ENCODE data around the gene TGFBR2. TPM values are rescaled to one million over a fixed set of nuclear protein-coding genes. Genes with fewer than 3 reads are reported as not detected.

Gene TGFBR2
- total RNA-seq, 1 experiment from 2014 or later = 103 TPM

GRCh38 chr3:30664884-30665283, 58.5 kb downstream of the TGFBR2 start:
- Mint-ChIP-seq H3K4me3 (ENCODE audit: unreplicated experiment) (no peak overlapping the region), H3K4me1 (ENCODE audit: insufficient read depth, unreplicated experiment) (peaks cover 17% of the 10 kb centered on the region), H3K36me3 (ENCODE audit: insufficient read depth, unreplicated experiment) (peaks cover 96% of the 10 kb centered on the region), H3K9me3 (ENCODE audit: unreplicated experiment) (no peaks in the 10 kb centered on the region), H3K27ac (ENCODE audit: low read depth, unreplicated experiment) (no peak overlapping the region), H3K27me3 (ENCODE audit: insufficient read depth, unreplicated experiment) (no peaks in the 10 kb centered on the region)
- intact Hi-C loops (cut with micrococcal nuclease) = no loop called here
- TF ChIP-seq CTCF (IDR thresholded peaks at IDR 0.05; ENCODE audit: unreplicated experiment) = no peak
- no TSS peak for BruUV-seq (replicated peaks)
- CTCF ChIA-PET = interaction anchor here (0.9 kb wide), 1 partner anchor 9 kb away, joined by 3 read pairs; no protein-coding TSS in a partner anchor
- no peak for DNase-seq (ENCODE audit: unreplicated experiment)
- POLR2A ChIA-PET = no interaction called here

GRCh38 chr3:30665539-30665938, 59.1 kb downstream of the TGFBR2 start:
- ChIA-PET CTCF (no interaction called here), POLR2A (interaction anchor here (0.6 kb wide), 1 partner anchor 18 kb away, joined by 3 read pairs; no protein-coding TSS in a partner anchor)
- Mint-ChIP-seq H3K36me3 (ENCODE audit: insufficient read depth, unreplicated experiment) (peaks cover 96% of the 10 kb centered on the region), H3K27me3 (ENCODE audit: insufficient read depth, unreplicated experiment) (no peaks in the 10 kb centered on the region), H3K27ac (ENCODE audit: low read depth, unreplicated experiment) (no peak overlapping the region), H3K4me1 (ENCODE audit: insufficient read depth, unreplicated experiment) (peaks cover 16% of the 10 kb centered on the region), H3K9me3 (ENCODE audit: unreplicated experiment) (no peaks in the 10 kb centered on the region), H3K4me3 (ENCODE audit: unreplicated experiment) (no peak overlapping the region)
- TF ChIP-seq CTCF (IDR thresholded peaks at IDR 0.05; ENCODE audit: unreplicated experiment) = no peak
- intact Hi-C loops (cut with micrococcal nuclease) = no loop called here
- no TSS peak for BruUV-seq (replicated peaks)
- no peak for DNase-seq (ENCODE audit: unreplicated experiment)

- H3K4me1 Mint-ChIP-seq (ENCODE audit: insufficient read depth, unreplicated experiment) = peaks cover 6% of the 10 kb centered on the region
- no peak overlapping the region for H3K27ac Mint-ChIP-seq (ENCODE audit: low read depth, unreplicated experiment)
- DNase-seq (ENCODE audit: unreplicated experiment) = no peak
- H3K9me3 Mint-ChIP-seq (ENCODE audit: unreplicated experiment) = no peaks in the 10 kb centered on the region
- H3K36me3 Mint-ChIP-seq (ENCODE audit: insufficient read depth, unreplicated experiment) = peaks cover 98% of the 10 kb centered on the region
- intact Hi-C loops (cut with micrococcal nuclease) = no loop called here
- ChIA-PET CTCF (interaction anchor here (0.6 kb wide), 1 partner anchor 9 kb away, joined by 3 read pairs; no protein-coding TSS in a partner anchor), POLR2A (interaction anchor here (0.6 to 1.1 kb wide), 4 partner anchors 8 to 163 kb away, joined by 3 read pairs; no protein-coding TSS in a partner anchor)
- H3K4me3 Mint-ChIP-seq (ENCODE audit: unreplicated experiment) = no peak overlapping the region
- H3K27me3 Mint-ChIP-seq (ENCODE audit: insufficient read depth, unreplicated experiment) = no peaks in the 10 kb centered on the region
- TF ChIP-seq CTCF (IDR thresholded peaks at IDR 0.05; ENCODE audit: unreplicated experiment) = no peak
- no TSS peak for BruUV-seq (replicated peaks)
These were observed 60.3 kb downstream of the TGFBR2 start for GRCh38 chr3:30666572-30667279.

- no peak for TF ChIP-seq CTCF (IDR thresholded peaks at IDR 0.05; ENCODE audit: unreplicated experiment)
- Mint-ChIP-seq H3K36me3 (ENCODE audit: insufficient read depth, unreplicated experiment) (peaks cover 98% of the 10 kb centered on the region), H3K4me1 (ENCODE audit: insufficient read depth, unreplicated experiment) (peaks cover 6% of the 10 kb centered on the region), H3K9me3 (ENCODE audit: unreplicated experiment) (no peaks in the 10 kb centered on the region), H3K27ac (ENCODE audit: low read depth, unreplicated experiment) (no peak overlapping the region), H3K4me3 (ENCODE audit: unreplicated experiment) (no peak overlapping the region), H3K27me3 (ENCODE audit: insufficient read depth, unreplicated experiment) (no peaks in the 10 kb centered on the region)
- intact Hi-C loops (cut with micrococcal nuclease) = no loop called here
- BruUV-seq (replicated peaks) = no TSS peak
- ChIA-PET POLR2A (interaction anchor here (1.1 kb wide), 1 partner anchor 8 kb away, joined by 3 read pairs; no protein-coding TSS in a partner anchor), CTCF (no interaction called here)
- peak; percentile 30 for DNase-seq (ENCODE audit: unreplicated experiment)
These were observed 60.9 kb downstream of the TGFBR2 start for GRCh38 chr3:30667280-30667651.

All from MCF 10A (cell line).